PC-3 (cell line): Measurements from ENCODE around the gene PARM1. TPM values are rescaled to one million over a fixed set of nuclear protein-coding genes. Genes with fewer than 3 reads are reported as not detected.

Experiments
- ATAC-seq: fragments of 200-7000 bp; cut with Tn5 transposase; 2 replicates; pipeline ENCODE4 v1.9.1; 2020; ENCODE audit warnings: mild to moderate bottlenecking, moderate library complexity
- BruUV-seq: library from RNA; stranded (reverse); fragments of 400-500 nt; replicated peaks from 2 replicates; lab custom pipeline; 2021; lab: Mats Ljungman, UMichigan
- CTCF ChIA-PET: fragments of 300-600 bp; sonication (Branson Sonifier 250); formaldehyde crosslinking; loops from one replicate; lab custom pipeline; 2022; ENCODE audit warnings: antibody characterized with exemption; lab: Charles Lee
- POLR2A ChIA-PET: fragments of 300-600 bp; sonication (Branson Sonifier 250); formaldehyde crosslinking; loops from one replicate; lab custom pipeline; 2022; ENCODE audit warnings: antibody characterized with exemption; ENCODE audit not compliant: unreplicated experiment; lab: Charles Lee
- DNase-seq: peaks from one replicate; pipeline ENCODE4 v3.0.0-alpha.2; 2015
- H2AFZ ChIP-seq: fragments of 300-600 bp; sonication (generic); 2 replicates; pipeline ENCODE4 v1.6.0; 2016; ENCODE audit warnings: antibody characterized with exemption, low read length
- H3F3A ChIP-seq: fragments of 300-600 bp; sonication (generic); one replicate; pipeline ENCODE4 v1.6.0; 2017; ENCODE audit warnings: antibody characterized with exemption, low read length, control low read depth, mild to moderate bottlenecking; ENCODE audit not compliant: unreplicated experiment
- H3K27ac ChIP-seq: fragments of 300-600 bp; sonication (generic); 2 replicates; pipeline ENCODE4 v1.5.1; 2016; ENCODE audit warnings: mild to moderate bottlenecking, low read length
- H3K27me3 ChIP-seq: fragments of 300-600 bp; sonication (generic); 2 replicates; pipeline ENCODE4 v1.6.1; 2016; ENCODE audit warnings: low read length, mixed read lengths
- H3K36me3 ChIP-seq: fragments of 300-600 bp; sonication (generic); 2 replicates; pipeline ENCODE4 v1.6.1; 2016; ENCODE audit warnings: low read depth, mixed run types, low read length, mixed read lengths
- H3K4me1 ChIP-seq: fragments of 300-600 bp; sonication (generic); 2 replicates; pipeline ENCODE4 v1.5.1; 2016; ENCODE audit warnings: low read length; ENCODE audit not compliant: insufficient read depth
- H3K4me2 ChIP-seq: fragments of 300-600 bp; sonication (generic); 2 replicates; pipeline ENCODE4 v1.6.0; 2016; ENCODE audit warnings: low read length
- H3K4me3 ChIP-seq: fragments of 300-600 bp; sonication (generic); 2 replicates; pipeline ENCODE4 v1.5.1; 2016; ENCODE audit warnings: mild to moderate bottlenecking, low read length, mixed read lengths
- H3K79me2 ChIP-seq: fragments of 300-600 bp; sonication (generic); 2 replicates; pipeline ENCODE4 v1.6.1; 2017; ENCODE audit warnings: low read length, mixed read lengths
- H3K9ac ChIP-seq: fragments of 300-600 bp; sonication (generic); 2 replicates; pipeline ENCODE4 v1.6.0; 2016; ENCODE audit warnings: mild to moderate bottlenecking, low read length
- H3K9me2 ChIP-seq: fragments of 300-600 bp; sonication (generic); replicated peaks from 2 replicates; pipeline ENCODE4 v1.6.1; 2016; ENCODE audit warnings: mixed run types, low read length, mixed read lengths
- H3K9me3 ChIP-seq: fragments of 300-600 bp; sonication (generic); 2 replicates; pipeline ENCODE4 v1.6.1; 2016; ENCODE audit warnings: low read length, mixed read lengths
- H4K20me1 ChIP-seq: fragments of 300-600 bp; sonication (generic); 2 replicates; pipeline ENCODE4 v1.6.1; 2016; ENCODE audit warnings: low read length, mixed read lengths
- EZH2 ChIP-seq: fragments of 300-600 bp; sonication (generic); IDR thresholded peaks from one replicate; pipeline ENCODE4 v1.6.1; 2017; ENCODE audit warnings: antibody characterized with exemption, mild to moderate bottlenecking, low read length; ENCODE audit not compliant: unreplicated experiment
- EZH2phosphoT487 ChIP-seq: fragments of 300-600 bp; sonication (generic); IDR thresholded peaks from 2 replicates; pipeline ENCODE4 v1.6.1; 2018; ENCODE audit warnings: mild to moderate bottlenecking, antibody characterized with exemption, low read length, borderline replicate concordance
- intact Hi-C: fragments of 100-400 bp; cut with micrococcal nuclease; formaldehyde crosslinking; loops from 2 replicates; pipeline ENCODE4 v1.9.0; 2023
- total RNA-seq: library from RNA; depleted of rRNA; stranded (reverse); fragments of >200 nt; gene quantifications from 2 replicates; pipeline ENCODE4 v1.2.3, GENCODE V29; 2014
- TF ChIP-seq, protein P1 (sequence below): fragments of 300-600 bp; sonication (generic); conservative IDR thresholded peaks from 2 replicates; pipeline ENCODE4 v1.5.1; 2017; ENCODE audit warnings: antibody characterized with exemption, low read depth, mild to moderate bottlenecking, low read length

PARM1 gene
- total RNA-seq, 1 experiment from 2014 or later = 2.9 TPM

- no peak for TF ChIP-seq EZH2phosphoT487
- TF ChIP-seq EZH2 = no peak
- TF ChIP-seq, protein P1, sequence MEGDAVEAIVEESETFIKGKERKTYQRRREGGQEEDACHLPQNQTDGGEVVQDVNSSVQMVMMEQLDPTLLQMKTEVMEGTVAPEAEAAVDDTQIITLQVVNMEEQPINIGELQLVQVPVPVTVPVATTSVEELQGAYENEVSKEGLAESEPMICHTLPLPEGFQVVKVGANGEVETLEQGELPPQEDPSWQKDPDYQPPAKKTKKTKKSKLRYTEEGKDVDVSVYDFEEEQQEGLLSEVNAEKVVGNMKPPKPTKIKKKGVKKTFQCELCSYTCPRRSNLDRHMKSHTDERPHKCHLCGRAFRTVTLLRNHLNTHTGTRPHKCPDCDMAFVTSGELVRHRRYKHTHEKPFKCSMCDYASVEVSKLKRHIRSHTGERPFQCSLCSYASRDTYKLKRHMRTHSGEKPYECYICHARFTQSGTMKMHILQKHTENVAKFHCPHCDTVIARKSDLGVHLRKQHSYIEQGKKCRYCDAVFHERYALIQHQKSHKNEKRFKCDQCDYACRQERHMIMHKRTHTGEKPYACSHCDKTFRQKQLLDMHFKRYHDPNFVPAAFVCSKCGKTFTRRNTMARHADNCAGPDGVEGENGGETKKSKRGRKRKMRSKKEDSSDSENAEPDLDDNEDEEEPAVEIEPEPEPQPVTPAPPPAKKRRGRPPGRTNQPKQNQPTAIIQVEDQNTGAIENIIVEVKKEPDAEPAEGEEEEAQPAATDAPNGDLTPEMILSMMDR = no peak
- H3K4me2 ChIP-seq = no peak overlapping the region
- no peaks in the 10 kb centered on the region for H3K4me1 ChIP-seq
- ATAC-seq (no peak), DNase-seq (no peak)
- no peak overlapping the region for H2AFZ ChIP-seq
- no TSS peak for BruUV-seq
- no peaks in the 10 kb centered on the region for H3K9me3 ChIP-seq
- no peaks in the 10 kb centered on the region for H3F3A ChIP-seq
- no peaks in the 10 kb centered on the region for H3K36me3 ChIP-seq
- H3K4me3 ChIP-seq = no peak overlapping the region
- intact Hi-C loops = no loop called here
- no peaks in the 10 kb centered on the region for H3K9me2 ChIP-seq
- ChIA-PET CTCF (no interaction called here), POLR2A (no interaction called here)
- no peaks in the 10 kb centered on the region for H4K20me1 ChIP-seq
- no peak overlapping the region for H3K27ac ChIP-seq
- no peaks in the 10 kb centered on the region for H3K79me2 ChIP-seq
- no peaks in the 10 kb centered on the region for H3K27me3 ChIP-seq
- no peak overlapping the region for H3K9ac ChIP-seq
Measured at GRCh38 chr4:74975082-74975481, 42.2 kb downstream of the PARM1 start.

DNA sequence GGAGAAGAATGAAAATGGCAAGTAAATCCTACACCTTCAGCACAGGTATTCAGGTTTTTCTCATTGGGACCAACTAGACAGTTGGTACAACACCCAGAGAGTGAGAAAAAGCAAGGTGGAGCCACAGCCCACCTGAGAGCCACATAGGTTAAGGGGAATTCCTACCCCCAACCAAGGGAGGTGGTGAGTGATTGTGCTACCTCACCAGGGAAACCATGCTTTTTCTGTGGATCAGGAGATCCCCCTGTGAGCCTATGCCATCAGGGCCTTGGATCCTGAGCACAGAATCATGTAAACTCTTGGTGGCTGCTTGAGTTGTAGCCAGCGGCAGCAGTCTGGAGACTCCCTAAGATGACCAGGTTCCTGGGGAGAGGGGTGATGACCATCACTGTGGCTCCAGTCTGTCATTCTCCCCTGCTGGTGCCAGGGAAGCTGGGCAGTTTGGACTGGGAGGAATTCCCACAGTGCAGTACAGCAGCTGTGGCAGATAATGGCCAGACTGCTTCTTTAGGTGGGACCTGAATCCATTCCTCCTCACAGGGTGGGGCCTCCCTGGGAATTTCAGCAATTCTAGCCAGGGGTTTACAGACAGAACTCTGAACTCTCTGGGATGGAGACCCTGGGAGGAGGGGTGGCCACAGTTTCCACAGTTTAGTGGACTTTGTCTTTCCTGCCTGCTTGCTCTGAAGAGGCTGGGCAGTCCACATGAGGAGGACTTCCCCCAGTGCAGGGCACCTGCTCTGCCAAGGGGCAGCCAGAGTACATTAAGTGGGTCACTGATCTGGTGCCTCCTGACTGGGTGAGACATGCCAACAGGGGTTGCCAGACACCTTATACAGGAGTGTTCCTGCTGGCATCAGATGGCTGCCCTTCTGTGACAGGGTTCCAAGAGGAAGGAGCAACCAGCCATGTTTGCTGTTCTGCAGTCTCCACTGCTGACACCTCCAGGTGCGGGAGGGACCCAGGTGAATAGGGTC lies 43.2 kb downstream of the PARM1 start:
- no peak for ATAC-seq
- BruUV-seq = no TSS peak
- POLR2A ChIA-PET = no interaction called here

More for the DNA sequence above, 43.2 kb downstream of the PARM1 start:
- TF ChIP-seq EZH2 = no peak
- TF ChIP-seq, protein P1 = no peak
- TF ChIP-seq EZH2phosphoT487 = no peak
- Histone ChIP-seq H3K36me3 (no peaks in the 10 kb centered on the region), H3K9me2 (no peaks in the 10 kb centered on the region), H3K27me3 (no peaks in the 10 kb centered on the region), H3K4me1 (no peaks in the 10 kb centered on the region), H3K27ac (no peak overlapping the region), H3K4me3 (no peak overlapping the region), H3K9ac (no peak overlapping the region), H3F3A (no peaks in the 10 kb centered on the region), H3K9me3 (no peaks in the 10 kb centered on the region), H2AFZ (no peak overlapping the region), H3K4me2 (no peak overlapping the region), H3K79me2 (no peaks in the 10 kb centered on the region), H4K20me1 (no peaks in the 10 kb centered on the region)
- DNase-seq = no peak
- intact Hi-C loops = no loop called here
- CTCF ChIA-PET = no interaction called here
